Activated CD4-positive, CD25-positive, alpha-beta regulatory T cell treated with anti-CD3 and anti-CD28 coated beads, Interleukin-2, amount 50 U/mL, for 24 hours (primary cell): ENCODE results near the gene NIN.
"Not testable (repeated sequence)": the region's sequence is repeated elsewhere in the genome, so short reads cannot be mapped to it uniquely, and the experiment has no call there.

Source experiments
- ATAC-seq, 2 donors: fragments of 150-1000 bp; cut with Tn5 transposase; one replicate each; pipeline ENCODE4 v1.10.0; 2021; ENCODE audit warnings: mild to moderate bottlenecking in 1 of 2, moderate library complexity in 1 of 2

NIN gene

GRCh38 chr14:50819303-50819702 is 11.7 kb downstream of the NIN start:
- peak; percentile 29 to 39 for ATAC-seq

- no peak for ATAC-seq
Measured at GRCh38 chr14:50816395-50817047, 14.4 kb downstream of the NIN start.

DNA sequence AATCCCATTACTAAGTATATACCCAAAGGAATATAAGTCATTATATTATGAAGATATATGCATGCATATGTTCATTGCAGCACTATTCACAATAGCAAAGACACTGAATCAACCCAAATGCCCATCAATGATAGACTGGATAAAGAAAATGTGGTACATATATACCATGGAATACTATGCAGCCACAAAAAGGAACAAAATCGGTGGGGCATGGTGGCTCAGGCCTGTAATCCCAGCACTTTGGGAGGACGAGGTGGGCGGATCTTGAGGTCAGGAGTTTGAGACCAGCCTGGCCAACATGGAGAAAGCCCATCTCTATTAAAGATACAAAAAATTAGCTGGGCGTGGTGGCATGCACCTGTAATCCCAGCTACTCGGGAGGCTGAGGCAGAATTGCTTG is 15.4 kb downstream of the NIN start:
- not testable (repeated sequence) for ATAC-seq

DNA sequence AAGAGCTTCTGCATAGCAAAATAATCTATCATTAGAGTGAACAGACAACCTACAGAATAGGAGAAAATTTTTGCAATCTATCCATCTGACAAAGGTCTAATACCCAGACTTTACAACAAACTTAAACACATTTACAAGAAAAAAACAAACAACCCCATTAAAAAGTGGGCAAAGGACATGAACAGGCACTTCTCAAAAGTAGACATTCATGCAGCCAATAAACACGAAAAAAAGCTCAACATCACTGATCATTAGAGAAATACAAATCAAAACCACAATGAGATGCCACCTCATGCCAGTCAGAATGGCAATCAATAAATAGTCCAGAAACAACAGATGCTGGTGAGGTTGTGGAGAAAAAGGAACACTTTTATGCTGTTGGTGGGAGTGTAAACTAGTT is 15.9 kb downstream of the NIN start:
- ATAC-seq = not testable (repeated sequence)

DNA sequence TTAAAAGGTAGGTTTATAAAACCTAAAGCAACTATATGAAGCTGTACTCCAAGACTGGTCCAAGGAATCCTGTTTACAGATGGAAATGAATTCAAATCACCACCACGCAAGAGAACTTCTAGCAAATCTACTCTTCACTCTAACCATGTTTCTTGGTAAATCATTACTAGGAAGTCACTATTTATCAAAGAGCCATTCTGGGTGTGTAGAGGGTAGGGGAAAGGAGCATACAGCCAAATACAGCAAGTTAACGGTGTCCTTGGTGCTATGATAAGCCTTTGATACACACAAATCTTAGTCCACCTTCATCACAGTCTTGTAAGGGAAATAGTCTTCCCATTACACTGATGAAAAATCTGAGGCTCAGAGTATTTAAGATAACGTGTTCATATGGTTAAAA is 16.8 kb downstream of the NIN start:
- ATAC-seq = no peak

GRCh38 chr14:50813544-50813863 is 17.5 kb downstream of the NIN start:
- peak; percentile 51 to 53 for ATAC-seq

GRCh38 chr14:50812856-50813543 is 18.0 kb downstream of the NIN start:
- peak; percentile 38 for ATAC-seq

DNA sequence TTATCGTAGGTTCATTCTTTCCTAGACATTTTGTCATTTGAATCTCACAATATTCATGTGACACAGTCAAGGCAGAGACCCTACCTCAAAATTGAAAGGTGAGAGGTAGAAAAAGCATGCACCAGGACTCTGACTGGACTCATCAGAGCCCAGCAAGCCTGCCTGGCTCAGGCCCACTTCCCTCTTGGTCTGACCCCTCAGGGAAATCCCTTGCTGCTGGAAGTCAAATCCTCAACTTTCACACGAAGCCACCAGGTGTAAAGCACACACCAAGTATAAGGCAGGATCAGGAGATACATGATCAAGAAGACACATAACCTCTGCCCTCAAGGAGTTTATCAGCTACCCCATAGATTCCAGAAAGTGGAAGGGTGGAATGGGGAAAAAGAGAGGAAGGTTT is 18.8 kb downstream of the NIN start:
- ATAC-seq = no peak

DNA sequence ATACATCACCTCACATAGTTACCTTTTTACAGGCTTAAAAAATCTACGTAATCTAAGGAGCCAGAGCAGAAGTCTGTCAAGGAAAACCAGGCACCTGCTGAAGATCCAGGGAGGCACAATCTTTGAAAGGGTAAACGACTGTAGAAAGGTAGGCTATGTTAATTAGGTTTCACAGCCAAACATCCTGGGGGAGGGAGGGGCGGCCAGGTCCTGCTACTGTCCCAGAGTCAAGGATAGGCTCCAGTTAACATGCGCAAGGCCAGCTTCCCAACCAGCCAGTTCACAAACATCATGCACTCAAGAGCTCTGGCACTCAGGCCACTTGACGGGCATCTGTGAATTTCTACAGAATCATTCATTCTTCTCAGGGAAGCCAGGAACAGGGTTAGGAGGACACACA is 22.9 kb downstream of the NIN start:
- no peak for ATAC-seq

DNA sequence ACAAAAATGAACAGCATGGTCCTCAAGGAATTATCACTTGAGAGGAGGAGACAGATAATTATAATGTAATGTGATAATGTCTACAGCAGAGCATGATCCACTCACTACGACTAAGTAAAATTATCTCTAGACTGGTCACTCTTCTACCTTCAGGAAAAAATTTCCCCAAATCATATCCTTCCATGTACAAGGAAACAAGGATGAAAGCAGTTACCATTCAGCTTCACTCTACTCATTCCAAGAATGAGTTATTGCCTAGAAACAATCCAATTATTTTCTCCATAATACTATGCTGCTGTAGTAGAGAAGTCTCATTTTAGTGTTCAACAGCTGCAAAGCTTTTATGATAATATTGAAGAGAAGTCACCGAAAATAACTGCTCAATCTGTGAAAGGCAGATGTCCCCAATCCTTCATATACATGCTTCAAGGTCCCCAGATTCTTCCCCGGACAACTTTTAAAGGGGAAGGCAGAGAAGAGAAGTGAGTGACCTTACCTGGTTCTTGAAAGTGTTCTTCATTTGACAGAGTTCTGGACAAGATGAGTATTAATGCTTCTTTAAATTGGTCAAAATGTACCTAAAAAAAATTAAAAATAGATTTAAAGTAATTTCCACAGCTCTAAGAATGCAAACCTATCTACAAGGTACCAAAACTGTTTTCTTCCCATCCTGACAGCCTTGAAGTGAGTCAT is 24.6 kb downstream of the NIN start:
- no peak for ATAC-seq

DNA sequence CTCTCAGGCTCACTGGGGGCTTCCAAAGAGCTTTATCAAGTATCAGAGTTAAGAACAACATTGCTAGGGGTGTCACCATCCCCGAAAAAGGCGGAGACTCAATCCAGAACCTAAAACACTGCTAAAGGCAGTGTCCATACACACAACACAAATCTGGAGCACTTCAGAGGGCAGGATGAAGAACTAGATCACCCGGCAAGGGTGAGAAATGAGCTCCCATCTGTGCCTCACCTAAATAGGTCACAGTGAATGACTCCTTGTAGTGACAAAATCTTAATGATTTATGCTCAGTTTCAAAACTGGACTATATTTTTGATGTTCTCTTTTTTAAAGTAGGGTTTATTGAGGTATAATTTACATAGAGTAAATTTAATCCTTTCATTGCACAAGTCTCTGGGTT is 25.6 kb downstream of the NIN start:
- no peak for ATAC-seq

DNA sequence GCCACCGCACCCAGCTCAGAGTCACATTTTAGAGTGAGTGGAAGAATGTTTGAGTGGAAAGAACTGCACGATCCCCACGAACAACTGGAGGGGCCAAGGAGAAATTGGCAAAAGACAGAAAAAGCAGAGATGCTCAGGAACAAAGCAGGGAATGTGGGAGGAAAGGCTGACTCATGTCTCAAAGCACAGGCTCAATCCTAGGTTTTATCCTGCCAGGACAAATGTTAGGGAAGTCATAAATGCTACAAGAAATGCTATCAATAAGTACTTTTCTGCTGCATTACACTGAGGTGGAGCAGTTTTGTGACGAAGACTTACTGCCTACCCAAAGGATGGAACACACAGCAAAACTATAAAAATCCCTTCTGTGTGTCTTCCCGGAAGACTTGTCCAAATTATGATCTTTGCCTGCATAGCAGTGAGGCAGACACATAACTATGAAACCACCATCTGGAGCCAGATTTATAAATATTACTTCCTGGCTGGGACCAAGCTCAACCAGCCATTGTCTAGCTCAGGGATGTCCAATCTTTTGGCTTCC is 26.7 kb downstream of the NIN start:
- no peak for ATAC-seq

DNA sequence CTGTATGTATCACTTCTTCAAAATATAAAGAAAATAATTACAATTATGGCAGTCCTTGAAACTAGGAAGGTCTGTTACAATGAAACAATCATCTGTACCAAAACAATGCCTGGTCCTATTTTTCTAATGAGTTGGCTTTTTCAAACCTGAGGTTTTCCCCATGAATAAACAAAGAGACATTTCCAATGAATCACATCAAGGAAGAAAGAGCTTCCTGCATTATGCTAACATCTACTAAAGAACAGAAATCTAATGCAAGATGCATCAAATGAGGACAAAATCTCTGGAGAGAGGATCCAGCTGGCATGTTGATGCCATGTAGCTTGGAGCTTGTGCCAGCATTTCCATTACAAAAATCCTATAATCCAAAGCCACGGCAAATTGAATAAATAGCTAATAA is 29.3 kb downstream of the NIN start:
- no peak for ATAC-seq

DNA sequence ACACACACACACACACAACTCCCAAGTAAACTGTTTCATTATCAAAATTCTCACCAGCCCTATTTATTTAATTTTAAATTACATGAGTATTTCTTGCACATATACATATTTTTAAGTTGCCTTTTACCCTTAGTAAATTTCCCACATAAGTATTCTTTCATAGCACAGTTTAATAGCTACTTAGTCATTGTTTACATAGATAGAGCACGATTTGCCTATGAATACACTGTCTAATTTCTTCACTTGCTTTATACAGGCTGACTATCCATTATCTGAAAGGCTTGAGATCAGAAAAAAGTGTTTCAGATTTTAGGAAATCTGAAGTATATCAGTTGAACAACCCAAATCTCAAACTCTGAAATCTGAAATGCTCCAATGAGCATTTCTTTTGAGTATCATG is 30.9 kb downstream of the NIN start:
- no peak for ATAC-seq

DNA sequence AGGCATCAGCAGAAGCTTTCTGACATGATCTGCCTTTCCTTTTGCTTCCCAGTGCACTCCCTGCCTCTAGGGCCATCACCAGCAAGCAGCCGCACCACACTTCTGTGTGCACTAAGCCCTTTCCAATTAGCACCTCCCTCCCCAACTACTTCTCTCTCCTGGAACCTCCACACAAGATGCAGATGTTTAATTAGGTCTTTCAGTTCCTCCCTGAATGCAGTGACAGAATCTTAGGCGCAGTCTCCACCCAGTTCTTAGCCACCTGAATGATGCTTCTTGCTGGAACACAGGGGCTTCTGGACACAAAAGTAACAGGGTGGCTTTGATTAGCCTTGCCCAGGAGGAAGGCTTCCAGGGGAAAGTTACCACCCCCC is 32.9 kb downstream of the NIN start:
- no peak for ATAC-seq

DNA sequence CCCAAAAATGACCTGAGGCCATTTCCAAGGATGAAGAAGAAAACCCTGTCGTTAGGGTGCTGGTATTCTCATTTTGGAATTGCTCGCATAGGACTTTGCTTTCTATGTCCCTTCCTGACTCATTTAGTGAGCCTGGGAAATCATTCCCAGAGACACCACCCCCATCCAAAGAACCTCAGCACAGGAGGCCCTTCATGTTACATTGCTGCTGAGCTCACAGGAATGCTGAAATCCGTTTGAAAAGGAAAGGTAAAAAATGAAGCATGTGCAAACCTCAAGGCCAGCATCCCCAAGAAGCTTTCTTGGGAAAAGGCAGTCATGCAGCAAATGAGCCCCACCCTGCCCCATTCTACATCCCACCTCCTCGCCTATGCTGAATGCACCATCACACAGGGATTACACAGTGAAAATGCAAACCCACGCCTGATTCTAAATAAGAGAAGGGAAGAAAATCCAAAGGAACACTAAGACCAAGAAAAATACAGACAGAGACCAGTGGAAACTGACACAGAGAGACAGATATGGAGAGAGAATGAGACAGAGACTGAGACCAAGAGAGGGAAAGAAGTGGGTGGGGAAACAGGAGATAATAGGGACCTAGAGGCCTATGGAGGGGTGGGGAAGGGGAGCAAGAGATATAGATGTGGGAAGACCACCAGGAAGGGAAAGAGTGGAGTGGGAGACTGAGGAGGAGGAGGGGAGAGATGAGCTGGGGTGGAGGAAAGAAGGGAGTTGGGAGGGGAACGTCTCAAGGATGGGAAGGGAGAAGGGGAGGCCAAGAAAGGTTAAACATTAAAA is 33.5 kb downstream of the NIN start:
- ATAC-seq = no peak

GRCh38 chr14:50796390-50796789 is 34.6 kb downstream of the NIN start:
- ATAC-seq = no peak

GRCh38 chr14:50795909-50796308 is 35.1 kb downstream of the NIN start:
- no peak for ATAC-seq

DNA sequence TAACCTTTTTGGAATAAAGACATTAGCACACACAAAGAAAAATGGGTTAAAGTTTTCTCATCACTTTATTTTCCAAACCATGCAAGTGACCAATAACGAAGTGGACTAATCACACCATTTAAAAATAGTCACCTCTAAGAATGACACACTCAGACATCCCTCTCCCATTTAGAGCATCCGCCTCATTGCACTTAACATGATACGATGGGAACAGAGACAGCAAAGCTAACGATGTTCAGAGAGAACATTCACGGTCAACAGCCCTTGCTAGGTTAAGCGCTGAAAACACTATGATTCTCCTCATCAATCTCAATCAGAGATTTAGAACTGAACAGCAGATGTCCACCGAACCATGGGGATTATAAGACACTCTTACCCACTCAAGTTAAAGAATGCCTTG is 35.8 kb downstream of the NIN start:
- no peak for ATAC-seq

- ATAC-seq = no peak
Measured at GRCh38 chr14:50794068-50794645, 36.8 kb downstream of the NIN start.

DNA sequence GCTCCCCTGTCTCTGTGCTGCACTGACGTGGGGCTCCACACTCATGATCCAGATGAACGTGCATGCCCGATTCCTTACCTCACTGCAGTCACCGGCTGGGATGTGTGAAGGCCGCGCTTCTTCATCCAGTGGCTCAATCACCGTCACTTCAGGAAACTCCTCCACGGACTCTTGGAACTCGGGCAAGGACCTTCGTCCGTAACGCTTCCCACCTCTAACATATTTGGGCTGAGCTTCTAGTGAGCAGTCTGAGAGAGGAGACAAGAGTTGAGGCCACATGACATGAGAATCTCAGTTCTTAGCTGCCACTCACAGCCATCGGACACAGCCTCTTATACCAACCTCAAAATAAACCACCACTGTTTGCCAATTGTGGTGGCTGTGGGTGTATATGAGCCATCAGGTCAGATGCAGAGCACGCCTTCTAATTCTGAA is 38.3 kb downstream of the NIN start:
- ATAC-seq = peak in 1 of 2 donors; percentile 17

DNA sequence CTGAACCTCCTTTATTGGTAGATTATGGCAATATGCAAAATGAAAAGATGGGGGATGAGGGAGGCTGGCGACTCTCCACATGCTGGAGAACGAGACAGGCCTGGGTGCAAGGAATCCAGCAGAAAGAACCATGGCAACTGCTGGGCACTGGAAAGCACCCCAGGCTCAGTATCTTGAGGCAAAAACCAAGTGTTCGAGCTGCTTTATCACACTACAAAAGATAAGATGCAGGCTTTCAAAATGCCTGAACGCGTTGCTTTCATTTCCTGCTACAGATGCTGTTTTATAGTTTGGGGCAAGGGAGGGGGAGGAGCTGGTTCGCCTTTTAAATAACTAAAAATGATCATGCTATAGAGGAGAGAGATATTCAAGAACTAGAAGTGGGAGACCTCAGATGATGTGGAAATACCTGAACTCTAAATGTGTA is 38.9 kb downstream of the NIN start:
- ATAC-seq = peak; percentile 33 to 42

- no peak for ATAC-seq
Measured at GRCh38 chr14:50791201-50791600, 39.8 kb downstream of the NIN start.
